ENCODE data around the gene DOCK6.

GRCh38 chr19:11267316-11268085 lies 5.2 kb upstream of the DOCK6 start:
- TF ChIP-seq POLR2A (IDR thresholded peaks at IDR 0.05) = no peak
- TF ChIP-seq CTCF (IDR thresholded peaks at IDR 0.05) = no peak
